Vagina (tissue), 1 donor: ENCODE data around the gene ZNF287. TPM values are rescaled to one million over a fixed set of nuclear protein-coding genes. Genes with fewer than 3 reads are reported as not detected.

Source experiments
- total RNA-seq: library from RNA; depleted of rRNA; stranded (reverse); fragments of >200 nt; gene quantifications from one replicate; pipeline ENCODE4 v1.2.3, GENCODE V29; 2016

ZNF287 gene
- total RNA-seq, 1 donor from 2014 or later: 5.9 TPM

Other genes starting within 250 kb of the ZNF287 start
- 4.2 TPM for gene CENPV, start 215.7 kb downstream of the ZNF287 start, total RNA-seq
- gene UBB, start 188.1 kb downstream of the ZNF287 start, total RNA-seq: 625 TPM
- gene TRPV2, start 153.6 kb downstream of the ZNF287 start, total RNA-seq: 22.3 TPM
- gene LRRC75A, start 77.0 kb downstream of the ZNF287 start, total RNA-seq: 1.7 TPM
- 15.5 TPM for gene ZNF624, start 84.6 kb upstream of the ZNF287 start, total RNA-seq
- 2.5 TPM for gene CCDC144A, start 121.0 kb upstream of the ZNF287 start, total RNA-seq